ENCODE measurements around the gene EXOC6B. TPM values are rescaled to one million over a fixed set of nuclear protein-coding genes. Genes with fewer than 3 reads are reported as not detected.

EXOC6B gene
- total and polyA plus RNA-seq, 11 donors = 18.4 to 192 (median 143) TPM

- Histone ChIP-seq H3K9me3 (peaks cover 0 to 12% (median 0%) of the 10 kb centered on the region in 12 donors), H3K4me1 (no peaks in the 10 kb centered on the region), H3K27ac (no peak overlapping the region), H3K36me3 (no peaks in the 10 kb centered on the region), H3K27me3 (no peaks in the 10 kb centered on the region), H3K4me3 (no peak overlapping the region)
- 96 to 100% (median 98%) methylated on average over 1 of the region's 1 CpG for WGBS, 4 donors
- ATAC-seq (no peak), DNase-seq (no peak)
- no peak for TF ChIP-seq CTCF (IDR thresholded peaks at IDR 0.05)
- intact Hi-C loops (cut with DNase I) = no loop called here
Observed at GRCh38 chr2:72255540-72255939, 570.3 kb downstream of the EXOC6B start.

GRCh38 chr2:72254831-72255451, 570.9 kb downstream of the EXOC6B start:
- H3K4me1 ChIP-seq = no peaks in the 10 kb centered on the region
- DNase-seq = no peak
- H3K27ac ChIP-seq = no peak overlapping the region
- no peak overlapping the region for H3K4me3 ChIP-seq
- peaks cover 0 to 12% (median 0%) of the 10 kb centered on the region in 12 donors for H3K9me3 ChIP-seq
- no peak for ATAC-seq
- intact Hi-C loops (cut with DNase I) = no loop called here
- TF ChIP-seq CTCF (IDR thresholded peaks at IDR 0.05) = no peak
- H3K27me3 ChIP-seq = no peaks in the 10 kb centered on the region
- no peaks in the 10 kb centered on the region for H3K36me3 ChIP-seq
- WGBS, 4 donors = 86 to 96% (median 90%) methylated on average over 1 of the region's 1 CpG

- H3K4me3 ChIP-seq = no peak overlapping the region
- H3K36me3 ChIP-seq = no peaks in the 10 kb centered on the region
- TF ChIP-seq CTCF (IDR thresholded peaks at IDR 0.05) (no peak), POLR2A (IDR thresholded peaks at IDR 0.05) (no peak)
- no peaks in the 10 kb centered on the region for H3K27me3 ChIP-seq
- intact Hi-C loops (cut with DNase I) = no loop called here
- no peak for ATAC-seq
- peaks cover 0 to 9% (median 0%) of the 10 kb centered on the region in 12 donors for H3K9me3 ChIP-seq
- no peak for DNase-seq
- peaks cover 0 to 16% (median 8%) of the 10 kb centered on the region in 12 donors for H3K4me1 ChIP-seq
- no peak overlapping the region for H3K27ac ChIP-seq
Observed at GRCh38 chr2:72238311-72238710, 587.5 kb downstream of the EXOC6B start.

GRCh38 chr2:72237549-72237948, 588.3 kb downstream of the EXOC6B start:
- H3K36me3 ChIP-seq = no peaks in the 10 kb centered on the region
- H3K9me3 ChIP-seq = peaks cover 0 to 6% (median 0%) of the 10 kb centered on the region in 12 donors
- H3K27ac ChIP-seq = no peak overlapping the region
- peaks cover 0 to 16% (median 8%) of the 10 kb centered on the region in 12 donors for H3K4me1 ChIP-seq
- no peak overlapping the region for H3K4me3 ChIP-seq
- intact Hi-C loops (cut with DNase I) = no loop called here
- DNase-seq (no peak), ATAC-seq (no peak)
- TF ChIP-seq CTCF (IDR thresholded peaks at IDR 0.05) = no peak
- no peak for TF ChIP-seq POLR2A (IDR thresholded peaks at IDR 0.05)
- H3K27me3 ChIP-seq = no peaks in the 10 kb centered on the region
- WGBS, 4 donors = 66 to 84% (median 76%) methylated on average over 2 of the region's 2 CpGs

Measured in heart left ventricle (tissue), 16 donors.